B cell (primary cell): ENCODE results near the gene TNKS1BP1. TPM values are rescaled to one million over a fixed set of nuclear protein-coding genes. Genes with fewer than 3 reads are reported as not detected.

ENCODE experiments used
- ATAC-seq: fragments of 200-7000 bp; cut with Tn5 transposase; one replicate; pipeline ENCODE4 v1.10.0; 2021; ENCODE audit warnings: low read depth, mild to moderate bottlenecking, moderate number of reproducible peaks, moderate library complexity
- CTCF ChIA-PET: fragments of 350-600 bp; sonication (Branson Sonifier 250); formaldehyde crosslinking; loops from one replicate; lab custom pipeline; 2021; ENCODE audit warnings: antibody characterized with exemption, inconsistent platforms; lab: Charles Lee
- POLR2A ChIA-PET: fragments of 350-600 bp; sonication (Branson Sonifier 250); formaldehyde crosslinking; loops from one replicate; lab custom pipeline; 2021; ENCODE audit warnings: antibody characterized with exemption; lab: Charles Lee
- DNase-seq: peaks from one replicate; pipeline ENCODE4 v3.0.0; 2013
- H2AFZ ChIP-seq: 2 replicates; pipeline ENCODE4 v1.6.1; 2012; ENCODE audit warnings: mild to moderate bottlenecking, low read depth, low read length; ENCODE audit not compliant: insufficient read depth, poor library complexity, severe bottlenecking
- H3K27ac ChIP-seq, 2 donors: 1 replicate in 1 of 2; 2 replicates in 1 of 2; pipeline ENCODE4 v1.5.1; 2012 to 2013; ENCODE audit warnings: low read length in 2 of 2, mild to moderate bottlenecking in 2 of 2, moderate library complexity in 1 of 2
- H3K27me3 ChIP-seq, 4 experiments: fragments of 200-600 bp in 1 of 4; sonication (generic) in 1 of 4; replicated peaks in 1 of 4; 1 replicate in 2 of 4; 2 replicates in 2 of 4; pipeline versions ENCODE4 v1.6.1 to v1.7.0; 2013 to 2016; ENCODE audit warnings: low read length in 3 of 4, mild to moderate bottlenecking in 2 of 4, mixed read lengths in 1 of 4, moderate library complexity in 1 of 4; ENCODE audit not compliant: insufficient read depth in 4 of 4, control insufficient read depth in 3 of 4; ENCODE audit errors: control extremely low read depth in 1 of 4
- H3K36me3 ChIP-seq, 2 experiments: replicated peaks in 1 of 2; 1 replicate in 1 of 2; 2 replicates in 1 of 2; pipeline versions ENCODE4 v1.6.1 to v1.7.1; 2013; ENCODE audit warnings: low read length in 1 of 2; ENCODE audit not compliant: insufficient read depth in 2 of 2, control insufficient read depth in 1 of 2; ENCODE audit errors: control extremely low read depth in 1 of 2, extremely low read depth in 1 of 2
- H3K4me1 ChIP-seq, 2 donors: fragments of 200-600 bp in 1 of 2; sonication (generic) in 1 of 2; 1 replicate in 1 of 2; 2 replicates in 1 of 2; pipeline versions ENCODE4 v1.5.1 to v1.6.1; 2013 to 2017; ENCODE audit warnings: low read length in 2 of 2; ENCODE audit not compliant: control insufficient read depth in 2 of 2, insufficient read depth in 2 of 2
- H3K4me2 ChIP-seq: replicated peaks from 2 replicates; pipeline ENCODE3; 2012; ENCODE audit warnings: mild to moderate bottlenecking, low read depth, low read length; ENCODE audit not compliant: poor library complexity, severe bottlenecking
- H3K4me3 ChIP-seq, 5 experiments: fragments of 200-600 bp in 1 of 5; sonication (generic) in 1 of 5; 1 replicate in 3 of 5; 2 replicates in 2 of 5; pipeline versions ENCODE4 v1.5.1 to v1.7.0; 2011 to 2016; ENCODE audit warnings: low read length in 4 of 5, mild to moderate bottlenecking in 4 of 5, low read depth in 2 of 5, control low read depth in 1 of 5, moderate library complexity in 1 of 5; ENCODE audit not compliant: insufficient read depth in 1 of 5; ENCODE audit errors: control extremely low read depth in 1 of 5, extremely low read depth in 1 of 5
- H3K79me2 ChIP-seq: fragments of 200-600 bp; sonication (generic); one replicate; pipeline ENCODE4 v1.6.0; 2016; ENCODE audit warnings: low read length; ENCODE audit not compliant: control insufficient read depth, insufficient read depth
- H3K9ac ChIP-seq: fragments of 200-600 bp; sonication (generic); 2 replicates; pipeline ENCODE4 v1.6.1; 2017; ENCODE audit warnings: mild to moderate bottlenecking, low read length, moderate library complexity
- H3K9me3 ChIP-seq, 3 donors: one replicate each; pipeline versions ENCODE4 v1.6.1 to v1.7.1; 2013; ENCODE audit warnings: low read length in 2 of 3; ENCODE audit not compliant: control insufficient read depth in 2 of 3, insufficient read depth in 1 of 3; ENCODE audit errors: control extremely low read depth in 1 of 3
- H4K20me1 ChIP-seq: 2 replicates; pipeline ENCODE4 v1.6.0; 2012; ENCODE audit warnings: mild to moderate bottlenecking, low read length; ENCODE audit not compliant: insufficient read depth, control insufficient read depth, poor library complexity, severe bottlenecking
- H3K27ac Mint-ChIP-seq: one replicate; pipeline ENCODE4 v1.8.0; 2021; ENCODE audit warnings: mixed read lengths
- H3K27me3 Mint-ChIP-seq: one replicate; pipeline ENCODE4 v1.8.0; 2021; ENCODE audit warnings: mixed read lengths
- H3K4me1 Mint-ChIP-seq: one replicate; pipeline ENCODE4 v1.8.0; 2021; ENCODE audit warnings: mixed read lengths
- H3K4me3 Mint-ChIP-seq: one replicate; pipeline ENCODE4 v1.8.0; 2021; ENCODE audit warnings: mixed read lengths
- H3K9me3 Mint-ChIP-seq: one replicate; pipeline ENCODE4 v1.8.0; 2022; ENCODE audit warnings: mixed read lengths; ENCODE audit not compliant: insufficient read depth
- EZH2 ChIP-seq: IDR thresholded peaks from 2 replicates; pipeline ENCODE4 v1.6.1; 2012; ENCODE audit warnings: borderline replicate concordance, low read depth, mild to moderate bottlenecking, moderate library complexity, low read length; ENCODE audit not compliant: insufficient read depth, poor library complexity, severe bottlenecking
- WGBS: methylation state at CpG from one replicate; pipeline ENCODE4 v1.1.5; 2013; ENCODE audit warnings: missing lambda C conversion rate; ENCODE audit not compliant: insufficient coverage; 5-methylcytosine and 5-hydroxymethylcytosine counted together
- intact Hi-C: fragments of 100-400 bp; cut with micrococcal nuclease; formaldehyde crosslinking; loops from one replicate; pipeline ENCODE4 v1.10.0; 2022
- polyA plus RNA-seq: library from polyadenylated mRNA; depleted of rRNA; stranded (reverse); fragments of >200 nt; gene quantifications from 2 replicates; pipeline ENCODE4 v1.2.3, GENCODE V29; 2012
- total RNA-seq, 2 donors: library from RNA; stranded (reverse); fragments of 120-200 nt in 1 of 2; gene quantifications; 1 replicate in 1 of 2; 2 replicates in 1 of 2; pipeline versions ENCODE4 v1.2.3 to v1.2.4, GENCODE V29; 2013 to 2022
- TF ChIP-seq, protein P1 (sequence below): fragments of 200-600 bp; IDR thresholded peaks from one replicate; pipeline ENCODE4 v1.8.0; 2022; ENCODE audit warnings: antibody characterized with exemption, mild to moderate bottlenecking

TNKS1BP1 gene
- total and polyA plus RNA-seq, 2 donors (not counting 1 experiment from before 2014, with no cell fraction given): 2.2 to 12.2 TPM

- 87% methylated on average over 5 of the region's 5 CpGs for WGBS
- no peaks in the 10 kb centered on the region for H3K36me3 ChIP-seq
- H3K27ac ChIP-seq: no peak overlapping the region
- H3K4me3 ChIP-seq: no peak overlapping the region
- no peak overlapping the region for H2AFZ ChIP-seq
- no peaks in the 10 kb centered on the region for H3K9me3 ChIP-seq
- H3K27me3 ChIP-seq: peaks cover 0 to 8% (median 2%) of the 10 kb centered on the region in 4 experiments
- H3K27me3 Mint-ChIP-seq: peaks cover 32% of the 10 kb centered on the region
- TF ChIP-seq EZH2: no peak
- TF ChIP-seq, protein P1, sequence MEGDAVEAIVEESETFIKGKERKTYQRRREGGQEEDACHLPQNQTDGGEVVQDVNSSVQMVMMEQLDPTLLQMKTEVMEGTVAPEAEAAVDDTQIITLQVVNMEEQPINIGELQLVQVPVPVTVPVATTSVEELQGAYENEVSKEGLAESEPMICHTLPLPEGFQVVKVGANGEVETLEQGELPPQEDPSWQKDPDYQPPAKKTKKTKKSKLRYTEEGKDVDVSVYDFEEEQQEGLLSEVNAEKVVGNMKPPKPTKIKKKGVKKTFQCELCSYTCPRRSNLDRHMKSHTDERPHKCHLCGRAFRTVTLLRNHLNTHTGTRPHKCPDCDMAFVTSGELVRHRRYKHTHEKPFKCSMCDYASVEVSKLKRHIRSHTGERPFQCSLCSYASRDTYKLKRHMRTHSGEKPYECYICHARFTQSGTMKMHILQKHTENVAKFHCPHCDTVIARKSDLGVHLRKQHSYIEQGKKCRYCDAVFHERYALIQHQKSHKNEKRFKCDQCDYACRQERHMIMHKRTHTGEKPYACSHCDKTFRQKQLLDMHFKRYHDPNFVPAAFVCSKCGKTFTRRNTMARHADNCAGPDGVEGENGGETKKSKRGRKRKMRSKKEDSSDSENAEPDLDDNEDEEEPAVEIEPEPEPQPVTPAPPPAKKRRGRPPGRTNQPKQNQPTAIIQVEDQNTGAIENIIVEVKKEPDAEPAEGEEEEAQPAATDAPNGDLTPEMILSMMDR: no peak
- H3K4me1 Mint-ChIP-seq: no peaks in the 10 kb centered on the region
- DNase-seq: no peak
- ChIA-PET CTCF (interaction anchor here (1.1 to 1.5 kb wide), 2 partner anchors 9 to 12 kb away, joined by 4 read pairs; no protein-coding TSS in a partner anchor), POLR2A (no interaction called here)
- ATAC-seq: no peak
- H3K9me3 Mint-ChIP-seq: no peaks in the 10 kb centered on the region
- no peaks in the 10 kb centered on the region for H3K79me2 ChIP-seq
- no peaks in the 10 kb centered on the region for H4K20me1 ChIP-seq
- no peak overlapping the region for H3K4me3 Mint-ChIP-seq
- H3K27ac Mint-ChIP-seq: no peak overlapping the region
- H3K9ac ChIP-seq: no peak overlapping the region
- no peaks in the 10 kb centered on the region for H3K4me1 ChIP-seq
- no peak overlapping the region for H3K4me2 ChIP-seq
- intact Hi-C loops: no loop called here
Measured at GRCh38 chr11:57359396-57359795, 34.6 kb upstream of the TNKS1BP1 start.

- Histone ChIP-seq H2AFZ (no peak overlapping the region), H3K79me2 (no peaks in the 10 kb centered on the region), H3K9ac (no peak overlapping the region), H3K27ac (no peak overlapping the region), H3K4me3 (no peak overlapping the region), H3K4me2 (no peak overlapping the region), H3K36me3 (no peaks in the 10 kb centered on the region), H3K4me1 (no peaks in the 10 kb centered on the region), H4K20me1 (no peaks in the 10 kb centered on the region), H3K9me3 (no peaks in the 10 kb centered on the region), H3K27me3 (peaks cover 0 to 8% (median 2%) of the 10 kb centered on the region in 4 experiments)
- TF ChIP-seq, protein P1: no peak
- no peak for TF ChIP-seq EZH2
- H3K27ac Mint-ChIP-seq: no peak overlapping the region
- no peaks in the 10 kb centered on the region for H3K4me1 Mint-ChIP-seq
- WGBS: 92% methylated on average over 6 of the region's 9 CpGs
- no peak overlapping the region for H3K4me3 Mint-ChIP-seq
- H3K27me3 Mint-ChIP-seq: peaks cover 35% of the 10 kb centered on the region
- no peak for DNase-seq
- intact Hi-C loops: no loop called here
- no peaks in the 10 kb centered on the region for H3K9me3 Mint-ChIP-seq
- POLR2A ChIA-PET: no interaction called here
- no peak for ATAC-seq
- CTCF ChIA-PET: interaction anchor here (1.1 to 1.5 kb wide), 2 partner anchors 9 to 11 kb away, joined by 4 read pairs; no protein-coding TSS in a partner anchor
Measured at GRCh38 chr11:57358991-57359390, 34.2 kb upstream of the TNKS1BP1 start.
